OCI-LY3 (cell line): ENCODE measurements around the gene NT5C2.

ENCODE experiments used
- H2AFZ ChIP-seq: fragments of 200-600, 300-600 bp; shearing (Covaris generic); 2 replicates; pipeline ENCODE4 v1.6.0; 2014; ENCODE audit warnings: antibody characterized with exemption, low read depth, low read length
- H3K27ac ChIP-seq: fragments of 200-600, 300-600 bp; sonication (generic); 2 replicates; pipeline ENCODE4 v1.5.1; 2014; ENCODE audit warnings: mild to moderate bottlenecking, low read length, moderate library complexity, mixed read lengths
- H3K27me3 ChIP-seq: fragments of 200-600, 300-600 bp; sonication (generic); 2 replicates; pipeline ENCODE4 v1.6.1; 2014; ENCODE audit warnings: low read depth, low read length, mixed read lengths
- H3K36me3 ChIP-seq: fragments of 200-600, 300-600 bp; sonication (generic); replicated peaks from 2 replicates; pipeline ENCODE3; 2014; ENCODE audit warnings: low read depth, low read length, mixed read lengths
- H3K4me1 ChIP-seq: fragments of 300-600, 200-600 bp; sonication (generic); 2 replicates; pipeline ENCODE4 v1.6.1; 2014; ENCODE audit warnings: low read length, mixed read lengths
- H3K4me2 ChIP-seq: fragments of 200-600, 300-600 bp; sonication (generic); 2 replicates; pipeline ENCODE4 v1.6.1; 2014; ENCODE audit warnings: low read length, mixed read lengths
- H3K4me3 ChIP-seq: fragments of 300-600, 200-600 bp; sonication (generic); 2 replicates; pipeline ENCODE4 v1.5.1; 2014; ENCODE audit warnings: antibody characterized with exemption, mild to moderate bottlenecking, low read length, moderate library complexity
- H3K79me2 ChIP-seq: fragments of 300-600, 200-600 bp; shearing (Covaris generic); 2 replicates; pipeline ENCODE4 v1.6.1; 2014; ENCODE audit warnings: mild to moderate bottlenecking, low read length, mixed read lengths
- H3K9ac ChIP-seq: fragments of 300-600, 200-600 bp; shearing (Covaris generic); 2 replicates; pipeline ENCODE4 v1.6.0; 2014; ENCODE audit warnings: mild to moderate bottlenecking, low read length, moderate library complexity
- H3K9me3 ChIP-seq: fragments of 200-600, 300-600 bp; shearing (Covaris generic); 2 replicates; pipeline ENCODE4 v1.6.1; 2014; ENCODE audit warnings: low read length, mixed read lengths; ENCODE audit not compliant: insufficient read depth
- H4K20me1 ChIP-seq: fragments of 200-600, 300-600 bp; sonication (generic); 2 replicates; pipeline ENCODE4 v1.6.1; 2016; ENCODE audit warnings: low read length, mixed read lengths; ENCODE audit not compliant: insufficient read depth
- CTCF ChIP-seq: fragments of 200-600, 300-600 bp; sonication (generic); IDR thresholded peaks from 2 replicates; pipeline ENCODE4 v1.5.1; 2014; ENCODE audit warnings: antibody characterized with exemption, low read length, low read depth
- EZH2phosphoT487 ChIP-seq: fragments of 200-600 bp; shearing (Covaris generic); IDR thresholded peaks from 2 replicates; pipeline ENCODE4 v1.6.1; 2018; ENCODE audit warnings: antibody characterized with exemption, mixed run types, low read depth

The NT5C2 gene

GRCh38 chr10:103038570-103038969, 154.5 kb downstream of the NT5C2 start:
- Histone ChIP-seq H3K27me3 (no peaks in the 10 kb centered on the region), H4K20me1 (no peaks in the 10 kb centered on the region), H3K79me2 (no peaks in the 10 kb centered on the region), H3K4me3 (no peak overlapping the region), H3K9ac (no peak overlapping the region), H2AFZ (no peak overlapping the region), H3K36me3 (no peaks in the 10 kb centered on the region), H3K4me1 (no peaks in the 10 kb centered on the region), H3K4me2 (no peak overlapping the region), H3K9me3 (no peaks in the 10 kb centered on the region), H3K27ac (no peak overlapping the region)
- no peak for TF ChIP-seq EZH2phosphoT487
- no peak for TF ChIP-seq CTCF
